ENCODE data around the gene C2orf80.

C2orf80 gene

GRCh38 chr2:208148803-208149202, 41.0 kb downstream of the C2orf80 start:
- H3K4me3 ChIP-seq (ENCODE audit: low read depth, low read length), result no peak overlapping the region
- TF ChIP-seq CTCF (IDR thresholded peaks at IDR 0.05; ENCODE audit: insufficient read depth, low read depth, low read length, missing control alignments), result no peak
- no peak for DNase-seq (ENCODE audit: low read depth)

GRCh38 chr2:208147759-208148158, 42.1 kb downstream of the C2orf80 start:
- no peak for DNase-seq (ENCODE audit: low read depth)
- TF ChIP-seq CTCF (IDR thresholded peaks at IDR 0.05; ENCODE audit: insufficient read depth, low read depth, low read length, missing control alignments), result no peak
- H3K4me3 ChIP-seq (ENCODE audit: low read depth, low read length), result no peak overlapping the region

GRCh38 chr2:208147008-208147407, 42.8 kb downstream of the C2orf80 start:
- no peak for TF ChIP-seq CTCF (IDR thresholded peaks at IDR 0.05; ENCODE audit: insufficient read depth, low read depth, low read length, missing control alignments)
- H3K4me3 ChIP-seq (ENCODE audit: low read depth, low read length), result no peak overlapping the region
- no peak for DNase-seq (ENCODE audit: low read depth)

GRCh38 chr2:208146006-208146405, 43.8 kb downstream of the C2orf80 start, which contains the start of gene CRYGB:
Gene CRYGB (minus strand): TSS chr2:208146158. CDS start chr2:208146120, 38 bp downstream.
- TF ChIP-seq CTCF (IDR thresholded peaks at IDR 0.05; ENCODE audit: insufficient read depth, low read depth, low read length, missing control alignments), result no peak
- H3K4me3 ChIP-seq (ENCODE audit: low read depth, low read length), result no peak within 1 kb of the TSS
- DNase-seq (ENCODE audit: low read depth), result no peak

- no peak for DNase-seq (ENCODE audit: low read depth)
- no peak for TF ChIP-seq CTCF (IDR thresholded peaks at IDR 0.05; ENCODE audit: insufficient read depth, low read depth, low read length, missing control alignments)
- H3K4me3 ChIP-seq (ENCODE audit: low read depth, low read length), result no peak overlapping the region
These were observed 46.7 kb downstream of the C2orf80 start for GRCh38 chr2:208142925-208143799.

GRCh38 chr2:208142240-208142924, 47.4 kb downstream of the C2orf80 start:
- no peak for DNase-seq (ENCODE audit: low read depth)
- TF ChIP-seq CTCF (IDR thresholded peaks at IDR 0.05; ENCODE audit: insufficient read depth, low read depth, low read length, missing control alignments), result no peak
- H3K4me3 ChIP-seq (ENCODE audit: low read depth, low read length), result no peak overlapping the region
